Measurements from ENCODE around the gene PAK4.

DNA sequence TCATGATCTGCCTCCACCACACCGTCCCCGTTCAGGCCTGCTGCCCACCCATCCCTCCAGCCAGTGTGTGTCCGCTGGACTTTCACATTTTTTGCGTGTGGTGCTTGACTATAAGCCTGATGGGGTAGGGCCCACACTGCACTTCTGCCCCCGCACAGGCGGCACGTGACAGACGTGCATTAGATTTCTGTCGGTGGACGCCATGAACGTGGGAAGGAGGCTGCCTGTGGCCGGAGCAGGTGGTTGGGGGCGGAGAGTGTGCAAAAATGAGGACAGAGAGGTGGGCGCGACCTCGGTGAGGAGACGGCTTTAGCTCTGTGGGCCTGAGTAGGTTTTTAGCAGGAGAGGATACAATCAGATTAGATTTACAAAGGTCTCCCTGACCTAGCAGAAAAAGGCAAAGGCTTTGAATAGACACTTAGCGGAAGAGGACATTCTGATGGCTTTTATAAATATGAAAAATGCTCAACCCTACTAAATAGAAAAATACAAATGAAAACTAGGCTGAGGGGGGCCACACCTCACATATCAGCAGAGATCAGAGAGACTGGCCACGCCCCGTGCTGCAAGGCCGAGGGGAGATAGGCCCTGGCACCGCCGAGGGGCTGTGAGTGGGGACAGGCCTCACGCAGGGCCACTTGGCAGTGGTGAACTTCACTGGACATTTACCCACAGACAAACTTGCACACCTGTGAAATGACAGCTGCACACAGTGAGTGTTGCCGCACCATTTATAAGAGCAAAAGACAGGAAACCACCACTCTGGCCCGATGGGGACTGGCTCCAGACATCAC is 25.4 kb downstream of the PAK4 start:
- TF ChIP-seq POLR2AphosphoS5 (IDR thresholded peaks at IDR 0.05; ENCODE audit: low read length) (no peak), KDM1A (IDR thresholded peaks at IDR 0.05; ENCODE audit: borderline replicate concordance) (no peak)
